HEK293T (cell line): Measurements from ENCODE around the gene PBX1.

Source experiments
- CTCF ChIA-PET: fragments of 350-600 bp; formaldehyde crosslinking; extraction: SDS; loops from one replicate; lab custom pipeline; 2021; ENCODE audit warnings: antibody characterized with exemption, inconsistent platforms; lab: Yijun Ruan, JAX
- POLR2A ChIA-PET: fragments of 350-600 bp; formaldehyde crosslinking; extraction: SDS; loops from one replicate; lab custom pipeline; 2020; ENCODE audit warnings: antibody characterized with exemption, inconsistent platforms; lab: Yijun Ruan, JAX
- DNase-seq: peaks from one replicate; pipeline ENCODE4 v3.0.0; 2012; ENCODE audit warnings: mixed read lengths; ENCODE audit errors: extremely low spot score
- ARNT ChIP-seq: fragments of 450-650 bp; IDR thresholded peaks from 2 replicates; pipeline ENCODE4 v1.6.1; 2017; ENCODE audit warnings: mild to moderate bottlenecking
- BHLHE40 ChIP-seq: fragments of 450-650 bp; IDR thresholded peaks from 2 replicates; pipeline ENCODE4 v1.6.1; 2016; ENCODE audit warnings: mild to moderate bottlenecking, moderate library complexity, borderline replicate concordance
- CTBP1 ChIP-seq: fragments of 450-650 bp; IDR thresholded peaks from 2 replicates; pipeline ENCODE4 v1.6.1; 2016; ENCODE audit warnings: borderline replicate concordance
- ELF4 ChIP-seq: fragments of 450-650 bp; IDR thresholded peaks from 2 replicates; pipeline ENCODE4 v1.6.1; 2017; ENCODE audit warnings: antibody characterized with exemption
- FOXA1 ChIP-seq: fragments of 450-650 bp; IDR thresholded peaks from 2 replicates; pipeline ENCODE4 v1.6.1; 2016; ENCODE audit warnings: mild to moderate bottlenecking
- FOXK2 ChIP-seq: fragments of 450-650 bp; IDR thresholded peaks from 2 replicates; pipeline ENCODE4 v1.6.1; 2016; ENCODE audit warnings: mild to moderate bottlenecking
- FOXM1 ChIP-seq: fragments of 450-650 bp; IDR thresholded peaks from 2 replicates; pipeline ENCODE4 v1.6.1; 2017; ENCODE audit warnings: mild to moderate bottlenecking, borderline replicate concordance
- HDGF ChIP-seq: fragments of 450-650 bp; IDR thresholded peaks from 2 replicates; pipeline ENCODE4 v1.6.1; 2017; ENCODE audit warnings: antibody characterized with exemption, borderline replicate concordance
- L3MBTL2 ChIP-seq: fragments of 450-650 bp; conservative IDR thresholded peaks from 2 replicates; pipeline ENCODE4 v1.6.1; 2016; ENCODE audit warnings: mild to moderate bottlenecking
- LEF1 ChIP-seq: fragments of 450-650 bp; IDR thresholded peaks from 2 replicates; pipeline ENCODE4 v1.6.1; 2017; ENCODE audit warnings: mild to moderate bottlenecking, borderline replicate concordance
- NFRKB ChIP-seq: fragments of 450-650 bp; IDR thresholded peaks from 2 replicates; pipeline ENCODE4 v1.6.1; 2016; ENCODE audit warnings: mild to moderate bottlenecking, moderate library complexity
- SP1 ChIP-seq: fragments of 450-650 bp; IDR thresholded peaks from 2 replicates; pipeline ENCODE4 v1.6.1; 2017
- SUZ12 ChIP-seq: fragments of 450-650 bp; IDR thresholded peaks from 2 replicates; pipeline ENCODE4 v1.6.1; 2016; ENCODE audit warnings: mild to moderate bottlenecking
- TARDBP ChIP-seq: fragments of 450-650 bp; IDR thresholded peaks from 2 replicates; pipeline ENCODE4 v1.6.1; 2016
- ZNF384 ChIP-seq: fragments of 450-650 bp; IDR thresholded peaks from 2 replicates; pipeline ENCODE4 v1.6.1; 2016
- TF ChIP-seq, protein P1 (sequence below): fragments of 450-650 bp; IDR thresholded peaks from 2 replicates; pipeline ENCODE4 v1.6.1; 2016

The PBX1 gene

DNA sequence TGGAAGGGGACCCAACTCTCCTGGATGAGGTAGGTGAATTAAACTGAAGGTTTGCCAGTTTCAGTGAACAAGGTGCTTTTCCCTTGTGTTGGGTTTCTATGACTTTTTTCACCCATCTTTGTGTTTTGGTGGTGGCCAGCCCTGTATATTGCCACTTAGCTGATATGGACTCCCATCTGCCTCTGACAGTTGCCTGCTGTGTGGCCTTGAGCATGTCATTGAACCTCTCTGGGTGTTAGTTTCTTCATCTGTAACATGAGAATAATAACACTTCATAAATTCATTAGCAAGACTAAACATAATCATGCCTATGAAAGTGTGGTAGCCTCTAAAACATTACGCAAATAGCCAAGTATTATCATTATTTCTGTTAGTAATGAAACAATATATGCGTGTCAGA lies 141.7 kb downstream of the PBX1 start:
- ChIA-PET POLR2A (no interaction called here), CTCF (no interaction called here)
- TF ChIP-seq ARNT: no peak
- TF ChIP-seq FOXA1: no peak
- no peak for TF ChIP-seq SP1
- TF ChIP-seq ZNF384: no peak
- TF ChIP-seq FOXM1: no peak
- no peak for TF ChIP-seq TARDBP
- TF ChIP-seq CTBP1: no peak
- TF ChIP-seq ELF4: no peak
- TF ChIP-seq LEF1: no peak
- DNase-seq: no peak

GRCh38 chr1:164701189-164701761 lies 142.3 kb downstream of the PBX1 start:
- ChIA-PET CTCF (no interaction called here), POLR2A (no interaction called here)
- DNase-seq: no peak
- TF ChIP-seq SUZ12 (no peak), ARNT (no peak)

GRCh38 chr1:164702216-164702615 lies 143.2 kb downstream of the PBX1 start:
- ChIA-PET POLR2A (no interaction called here), CTCF (no interaction called here)
- DNase-seq: no peak
- TF ChIP-seq NFRKB (no peak), FOXA1 (no peak), CTBP1 (no peak)

DNA sequence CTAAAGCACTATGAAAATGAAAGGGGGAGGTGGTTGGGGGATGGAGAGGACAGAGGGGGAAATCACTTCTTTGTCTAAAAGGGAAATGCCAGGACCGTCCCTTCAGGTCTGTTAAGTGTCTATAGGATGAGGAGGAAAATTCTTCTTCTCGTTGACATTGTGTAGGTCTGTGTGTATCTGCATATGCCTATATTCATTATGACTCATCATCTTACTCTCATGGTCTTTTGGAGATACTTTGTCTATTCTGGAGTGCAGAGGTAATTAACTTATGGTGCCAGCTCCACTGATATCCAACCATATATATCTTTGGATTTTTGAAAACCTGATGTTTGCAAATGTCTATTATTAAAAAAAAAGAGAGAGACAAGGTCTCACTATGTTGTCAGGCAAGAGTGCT lies 143.7 kb downstream of the PBX1 start:
- CTCF ChIA-PET: no interaction called here

DNA sequence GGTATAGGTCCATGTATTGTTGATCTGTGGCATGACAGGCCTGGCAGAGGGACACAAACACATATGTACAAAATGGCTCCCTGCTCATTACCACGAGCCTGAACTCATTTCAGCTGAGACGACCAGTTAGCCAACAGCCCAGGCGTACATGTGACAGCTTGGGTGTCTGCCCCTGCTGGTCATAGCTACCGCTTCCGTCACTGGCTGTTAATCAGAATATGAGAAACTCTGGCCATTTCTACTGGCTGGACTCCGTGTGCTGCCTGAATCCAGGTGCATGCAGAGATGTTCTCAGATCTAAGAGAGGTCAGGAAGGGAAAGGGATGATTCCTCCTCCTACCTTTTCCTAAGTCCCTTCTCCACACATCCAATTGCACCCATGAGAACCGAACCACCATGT lies 144.5 kb downstream of the PBX1 start:
- ChIA-PET POLR2A (interaction anchor here (1.4 kb wide), 1 partner anchor 144 kb away, joined by 3 read pairs; the partner anchor contains the start of gene PBX1), CTCF (interaction anchor here (0.6 to 1.0 kb wide), 2 partner anchors 55 to 537 kb away, joined by 3 read pairs; no protein-coding TSS in a partner anchor)
- DNase-seq: peak; percentile 25
- TF ChIP-seq TARDBP (no peak), FOXM1 (no peak), FOXA1 (no peak)

More for the DNA sequence above, 143.7 kb downstream of the PBX1 start:
- no peak for DNase-seq
- POLR2A ChIA-PET: no interaction called here
- TF ChIP-seq ARNT (no peak), NFRKB (no peak), SP1 (no peak), BHLHE40 (no peak), ZNF384 (no peak), ELF4 (no peak), SUZ12 (no peak), HDGF (no peak), FOXM1 (no peak), FOXK2 (no peak), L3MBTL2 (no peak), TARDBP (no peak)

- no peak for DNase-seq
- ChIA-PET POLR2A (interaction anchor here (1.4 kb wide), 1 partner anchor 145 kb away, joined by 3 read pairs; the partner anchor contains the start of gene PBX1), CTCF (interaction anchor here (1.0 to 1.1 kb wide), 2 partner anchors 25 to 538 kb away, joined by 3 to 4 read pairs; no protein-coding TSS in a partner anchor)
- no peak for TF ChIP-seq TARDBP
- no peak for TF ChIP-seq BHLHE40
- TF ChIP-seq CTBP1: no peak
- peak; percentile 62; the same call in 1 of the 2 replicates for TF ChIP-seq ZNF384
- TF ChIP-seq SP1: no peak
- TF ChIP-seq, protein P1, sequence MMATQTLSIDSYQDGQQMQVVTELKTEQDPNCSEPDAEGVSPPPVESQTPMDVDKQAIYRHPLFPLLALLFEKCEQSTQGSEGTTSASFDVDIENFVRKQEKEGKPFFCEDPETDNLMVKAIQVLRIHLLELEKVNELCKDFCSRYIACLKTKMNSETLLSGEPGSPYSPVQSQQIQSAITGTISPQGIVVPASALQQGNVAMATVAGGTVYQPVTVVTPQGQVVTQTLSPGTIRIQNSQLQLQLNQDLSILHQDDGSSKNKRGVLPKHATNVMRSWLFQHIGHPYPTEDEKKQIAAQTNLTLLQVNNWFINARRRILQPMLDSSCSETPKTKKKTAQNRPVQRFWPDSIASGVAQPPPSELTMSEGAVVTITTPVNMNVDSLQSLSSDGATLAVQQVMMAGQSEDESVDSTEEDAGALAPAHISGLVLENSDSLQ: peak; percentile 66
- TF ChIP-seq FOXM1: no peak
- no peak for TF ChIP-seq HDGF
- TF ChIP-seq ELF4: no peak
- no peak for TF ChIP-seq FOXK2
- TF ChIP-seq L3MBTL2: no peak
- no peak for TF ChIP-seq NFRKB
- TF ChIP-seq ARNT: no peak
- TF ChIP-seq FOXA1: no peak
- no peak for TF ChIP-seq SUZ12
- TF ChIP-seq LEF1: no peak
Measured at GRCh38 chr1:164703960-164704411, 145.0 kb downstream of the PBX1 start.

GRCh38 chr1:164704954-164705353 lies 146.0 kb downstream of the PBX1 start:
- TF ChIP-seq L3MBTL2: no peak
- TF ChIP-seq, protein P1: no peak
- no peak for TF ChIP-seq SUZ12
- no peak for TF ChIP-seq FOXK2
- no peak for TF ChIP-seq CTBP1
- no peak for TF ChIP-seq ELF4
- CTCF ChIA-PET: interaction anchor here (1.1 kb wide), 1 partner anchor 24 kb away, joined by 4 read pairs; no protein-coding TSS in a partner anchor
- DNase-seq: no peak
- POLR2A ChIA-PET: no interaction called here
